NCI-H510A (cell line): ENCODE measurements around the gene ARSI.
A peak's percentile ranks its signal among the peaks of the same experiment; 100 is the strongest.

Experiments used
- DNase-seq: peaks from one replicate; lab custom pipeline; 2025; lab: John Stamatoyannopoulos, UW

ARSI gene

GRCh38 chr5:150307617-150308426, 5.1 kb upstream of the ARSI start:
- DNase-seq, result no peak

GRCh38 chr5:150306775-150307174, 4.1 kb upstream of the ARSI start:
- no peak for DNase-seq

GRCh38 chr5:150305557-150305956, 2.9 kb upstream of the ARSI start:
- DNase-seq, result no peak

GRCh38 chr5:150305095-150305494, 2.4 kb upstream of the ARSI start:
- DNase-seq, result no peak

GRCh38 chr5:150304481-150305081, 1.9 kb upstream of the ARSI start:
- no peak for DNase-seq

GRCh38 chr5:150303660-150304386, 1.1 kb upstream of the ARSI start:
- no peak for DNase-seq

- DNase-seq, result no peak
These were observed 438 bp upstream of the ARSI start for GRCh38 chr5:150303070-150303615.

- no peak for DNase-seq
These were observed 804 bp downstream of the ARSI start for GRCh38 chr5:150301901-150302300.

- DNase-seq, result no peak
These were observed 1.6 kb downstream of the ARSI start for GRCh38 chr5:150301170-150301505.

GRCh38 chr5:150300496-150301169, 2.1 kb downstream of the ARSI start:
- DNase-seq, result no peak

- DNase-seq, result no peak
These were observed 3.0 kb downstream of the ARSI start for GRCh38 chr5:150299571-150300327.

- DNase-seq, result no peak
These were observed 3.8 kb downstream of the ARSI start for GRCh38 chr5:150298701-150299451.

GRCh38 chr5:150297934-150298595, 4.6 kb downstream of the ARSI start:
- no peak for DNase-seq

- no peak for DNase-seq
These were observed 5.3 kb downstream of the ARSI start for GRCh38 chr5:150297236-150297890.

- DNase-seq, result no peak
These were observed 6.2 kb downstream of the ARSI start for GRCh38 chr5:150296496-150296895.

- no peak for DNase-seq
These were observed 6.8 kb downstream of the ARSI start for GRCh38 chr5:150295741-150296486.

- peak; percentile 59 for DNase-seq
These were observed 7.5 kb downstream of the ARSI start for GRCh38 chr5:150295172-150295634.

GRCh38 chr5:150294551-150295071, 8.1 kb downstream of the ARSI start:
- no peak for DNase-seq
